Endothelial cell of umbilical vein (primary cell): ENCODE measurements around the gene SORCS2. TPM values are rescaled to one million over a fixed set of nuclear protein-coding genes. Genes with fewer than 3 reads are reported as not detected.

ENCODE experiments used
- BruUV-seq: library from RNA; stranded (reverse); fragments of 400-500 nt; replicated peaks from 2 replicates; lab custom pipeline; 2021; lab: Mats Ljungman, UMichigan
- CTCF ChIA-PET: fragments of 300-600, 350-600 bp; sonication (Branson Sonifier 250); formaldehyde crosslinking; loops from one replicate; lab custom pipeline; 2021; ENCODE audit warnings: antibody characterized with exemption, inconsistent platforms; lab: Charles Lee
- POLR2A ChIA-PET: fragments of 300-600, 350-600 bp; sonication (Branson Sonifier 250); formaldehyde crosslinking; loops from one replicate; lab custom pipeline; 2021; ENCODE audit warnings: antibody characterized with exemption, inconsistent platforms; lab: Charles Lee
- DNase-seq: peaks from one replicate; pipeline ENCODE4 v3.0.0-alpha.2; 2011; ENCODE audit warnings: low read depth, low spot score
- FAIRE-seq: peaks from 2 replicates; lab custom pipeline; 2011; peaks lifted over from hg19 to GRCh38; lab: Jason Lieb, UNC
- H2AFZ ChIP-seq: 2 replicates; pipeline ENCODE4 v1.6.0; 2012; ENCODE audit warnings: low read depth, low read length, control low read depth, inconsistent platforms
- H3K27ac ChIP-seq: 2 replicates; pipeline ENCODE4 v1.5.1; 2011; ENCODE audit warnings: low read depth, mild to moderate bottlenecking, control low read depth, low read length, moderate library complexity; ENCODE audit not compliant: insufficient read depth
- H3K27me3 ChIP-seq, 2 experiments: 2 replicates each; pipeline versions ENCODE4 v1.6.0 to v1.6.1; 2011; ENCODE audit warnings: low read length in 2 of 2, mixed read lengths in 1 of 2; ENCODE audit not compliant: control insufficient read depth in 2 of 2, insufficient read depth in 2 of 2
- H3K36me3 ChIP-seq, 2 experiments: 2 replicates in 1 of 2; 3 replicates in 1 of 2; pipeline ENCODE4 v1.5.1; 2011; ENCODE audit warnings: low read length in 2 of 2, mild to moderate bottlenecking in 1 of 2, moderate library complexity in 1 of 2; ENCODE audit not compliant: control insufficient read depth in 2 of 2, insufficient read depth in 2 of 2; ENCODE audit errors: extremely low read depth in 1 of 2
- H3K4me1 ChIP-seq: 3 replicates; pipeline ENCODE4 v1.5.1; 2011; ENCODE audit warnings: mild to moderate bottlenecking, low read length; ENCODE audit not compliant: control insufficient read depth, insufficient read depth; ENCODE audit errors: extremely low read depth
- H3K4me2 ChIP-seq: 2 replicates; pipeline ENCODE4 v1.6.1; 2011; ENCODE audit warnings: low read length, control low read depth, mixed read lengths; ENCODE audit not compliant: insufficient read depth
- H3K4me3 ChIP-seq, 3 experiments: fragments of 200-600 bp in 1 of 3; sonication (generic), shearing (Covaris generic) in 1 of 3; replicated peaks in 1 of 3; 2 replicates each; pipeline ENCODE4 v1.5.1; 2011 to 2016; ENCODE audit warnings: control low read depth in 3 of 3, low read length in 3 of 3, mild to moderate bottlenecking in 2 of 3, inconsistent platforms in 1 of 3, low read depth in 1 of 3, moderate library complexity in 1 of 3; ENCODE audit not compliant: insufficient read depth in 1 of 3
- H3K79me2 ChIP-seq: 2 replicates; pipeline ENCODE4 v1.6.0; 2012; ENCODE audit warnings: low read length, inconsistent platforms; ENCODE audit not compliant: control insufficient read depth, insufficient read depth
- H3K9ac ChIP-seq: replicated peaks from 2 replicates; pipeline ENCODE3; 2011; ENCODE audit warnings: low read length, control low read depth; ENCODE audit not compliant: insufficient read depth; ENCODE audit errors: extremely low read depth
- H3K9me1 ChIP-seq: replicated peaks from 3 replicates; pipeline ENCODE4 v1.6.0; 2011; ENCODE audit warnings: mild to moderate bottlenecking, low read length; ENCODE audit not compliant: control insufficient read depth, insufficient read depth; ENCODE audit errors: extremely low read depth
- H3K9me3 ChIP-seq: replicated peaks from 2 replicates; pipeline ENCODE4 v1.5.1; 2012; ENCODE audit warnings: low read length, inconsistent platforms; ENCODE audit not compliant: control insufficient read depth, insufficient read depth
- H4K20me1 ChIP-seq: replicated peaks from 2 replicates; pipeline ENCODE3; 2011; ENCODE audit warnings: mild to moderate bottlenecking, low read length; ENCODE audit not compliant: control insufficient read depth, insufficient read depth; ENCODE audit errors: extremely low read depth
- CTCF ChIP-seq, 2 donors: IDR thresholded peaks; 1 replicate in 1 of 2; 2 replicates in 1 of 2; pipeline ENCODE4 v1.5.1; 2011; ENCODE audit warnings: low read length in 2 of 2, mild to moderate bottlenecking in 2 of 2, moderate library complexity in 2 of 2, control low read depth in 1 of 2, inconsistent platforms in 1 of 2, low read depth in 1 of 2; ENCODE audit not compliant: insufficient read depth in 1 of 2; ENCODE audit errors: extremely low read depth in 1 of 2
- EZH2 ChIP-seq: IDR thresholded peaks from 2 replicates; pipeline ENCODE4 v1.6.1; 2012; ENCODE audit warnings: borderline replicate concordance, low read depth, mild to moderate bottlenecking, moderate library complexity, low read length, inconsistent platforms; ENCODE audit not compliant: severe bottlenecking
- FOS ChIP-seq: IDR thresholded peaks from 2 replicates; pipeline ENCODE4 v1.6.1; 2011; ENCODE audit warnings: mild to moderate bottlenecking, low read length, moderate library complexity, borderline replicate concordance; ENCODE audit not compliant: insufficient read depth
- GATA2 ChIP-seq: IDR thresholded peaks from 2 replicates; pipeline ENCODE4 v1.7.0; 2011; ENCODE audit warnings: low read depth, mild to moderate bottlenecking, moderate library complexity, mixed read lengths, low read length; ENCODE audit not compliant: insufficient read length, insufficient read depth
- JUN ChIP-seq: IDR thresholded peaks from 2 replicates; pipeline ENCODE4 v1.6.1; 2011; ENCODE audit warnings: borderline replicate concordance, low read depth; ENCODE audit not compliant: insufficient read length, insufficient read depth
- MYC ChIP-seq: IDR thresholded peaks from one replicate; pipeline ENCODE4 v1.6.1; 2011; ENCODE audit warnings: mild to moderate bottlenecking, low read depth, low read length
- POLR2A ChIP-seq: IDR thresholded peaks from 2 replicates; pipeline ENCODE4 v1.6.1; 2012; ENCODE audit warnings: low read depth, mild to moderate bottlenecking, control low read depth, low read length
- POLR2AphosphoS5 ChIP-seq: IDR thresholded peaks from 2 replicates; pipeline ENCODE4 v1.6.1; 2012; ENCODE audit warnings: low read depth, mild to moderate bottlenecking, control low read depth, low read length, moderate library complexity; ENCODE audit not compliant: insufficient read depth
- dilution Hi-C: fragments of 300-500 bp; cut with MboI; formaldehyde crosslinking; loops from one replicate; pipeline ENCODE4 v1.15.0; 2019; ENCODE audit warnings: low sequenced_read_pairs; ENCODE audit not compliant: extremely low pct_ligation_motif_present
- intact Hi-C: fragments of 100-400 bp; cut with micrococcal nuclease; formaldehyde crosslinking; loops from one replicate; pipeline ENCODE4 v1.10.0; 2022
- polyA plus RNA-seq, 4 experiments: library from polyadenylated mRNA; depleted of rRNA in 3 of 4; stranded (reverse) in 3 of 4; unstranded in 1 of 4; fragments of >200 nt; gene quantifications; 2 replicates each; pipeline versions ENCODE4 v1.2.1 to v1.2.3, GENCODE V29; 2011 to 2012; ENCODE audit warnings: missing spikeins in 1 of 4
- total RNA-seq: library from RNA; stranded (reverse); gene quantifications from 2 replicates; pipeline ENCODE4 v1.2.3, GENCODE V29; 2021
- TF ChIP-seq, protein P1 (sequence below): IDR thresholded peaks from 2 replicates; pipeline ENCODE4 v1.6.1; 2011; ENCODE audit not compliant: insufficient read depth, insufficient read length

SORCS2 gene
- total and polyA plus RNA-seq, 2 donors (not counting 3 experiments of a cell fraction or from before 2014, with no cell fraction given), result not detected

DNA sequence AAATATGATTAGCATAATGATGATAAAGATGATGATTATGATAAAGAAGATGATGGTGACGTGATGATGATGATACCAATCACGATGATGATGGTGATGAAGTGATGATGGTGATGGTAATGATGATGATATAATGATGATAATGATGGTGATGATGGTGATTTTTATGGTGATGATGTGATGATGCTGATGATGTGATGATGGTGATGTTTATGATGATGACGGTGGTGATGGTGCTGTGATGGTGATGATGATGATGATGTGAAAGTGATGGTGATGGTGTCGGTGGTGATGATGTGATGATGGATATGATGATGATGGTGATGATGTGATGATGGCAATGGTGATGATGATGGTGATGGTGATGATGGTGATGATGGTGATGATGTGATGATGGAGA lies 373.1 kb downstream of the SORCS2 start:
- BruUV-seq, result no TSS peak
- TF ChIP-seq CTCF (IDR thresholded peaks at IDR 0.05; ENCODE audit: extremely low read depth in 1 of 2, insufficient read depth in 1 of 2, low read depth in 1 of 2, low read length in 2 of 2) (no peak), POLR2AphosphoS5 (no peak), FOS (no peak), MYC (no peak), GATA2 (no peak), EZH2 (no peak), JUN (no peak), POLR2A (no peak)
- TF ChIP-seq, protein P1, sequence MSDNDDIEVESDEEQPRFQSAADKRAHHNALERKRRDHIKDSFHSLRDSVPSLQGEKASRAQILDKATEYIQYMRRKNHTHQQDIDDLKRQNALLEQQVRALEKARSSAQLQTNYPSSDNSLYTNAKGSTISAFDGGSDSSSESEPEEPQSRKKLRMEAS, result no peak

More for the DNA sequence above, 373.1 kb downstream of the SORCS2 start:
- H4K20me1 ChIP-seq, result no peaks in the 10 kb centered on the region
- no peaks in the 10 kb centered on the region for H3K27me3 ChIP-seq
- POLR2A ChIA-PET, result no interaction called here
- DNase-seq, result no peak
- CTCF ChIA-PET, result no interaction called here
- intact Hi-C loops, result no loop called here
- no peaks in the 10 kb centered on the region for H3K9me1 ChIP-seq
- dilution Hi-C loops, result no loop called here
- H2AFZ ChIP-seq, result no peak overlapping the region
- no peak overlapping the region for H3K9ac ChIP-seq
- H3K36me3 ChIP-seq, result no peaks in the 10 kb centered on the region
- H3K4me3 ChIP-seq, result no peak overlapping the region
- H3K79me2 ChIP-seq, result no peaks in the 10 kb centered on the region
- no peaks in the 10 kb centered on the region for H3K9me3 ChIP-seq
- no peak overlapping the region for H3K4me2 ChIP-seq
- no peaks in the 10 kb centered on the region for H3K4me1 ChIP-seq
- no peak for FAIRE-seq
- H3K27ac ChIP-seq, result no peak overlapping the region
